Limb (tissue), 2 donors: ENCODE results near the gene ZNF148.

Experiments used
- DNase-seq, 2 donors: peaks; one replicate each; pipeline ENCODE4 v3.0.0-alpha.2; 2016; ENCODE audit errors: extremely low spot score in 2 of 2

Gene ZNF148

DNA sequence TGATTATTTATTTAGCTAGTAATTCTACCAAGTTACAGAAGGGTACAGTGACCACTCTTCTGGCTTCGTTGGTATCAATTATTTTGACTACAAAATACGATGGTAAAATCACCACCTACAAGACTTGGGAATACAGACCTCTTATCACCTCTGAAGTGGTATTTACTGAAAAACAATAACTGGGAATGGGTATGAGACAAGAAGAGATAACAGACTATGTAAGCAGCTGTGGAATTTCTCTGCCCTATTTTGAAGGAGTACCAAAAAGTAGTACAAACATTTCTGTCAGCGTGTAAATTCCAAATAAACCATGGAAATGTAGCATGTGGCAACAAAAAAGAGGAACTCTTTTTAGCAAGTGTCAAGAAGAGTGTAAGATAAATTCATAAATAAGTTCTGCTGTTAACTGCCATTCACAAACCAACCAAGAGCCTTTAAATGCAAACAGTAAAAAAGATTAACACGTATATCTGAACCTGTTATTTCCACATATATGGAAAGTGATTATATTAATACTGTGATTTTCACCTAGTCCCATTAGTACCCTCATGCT, 85.6 kb downstream of the ZNF148 start:
- DNase-seq, result no peak

DNA sequence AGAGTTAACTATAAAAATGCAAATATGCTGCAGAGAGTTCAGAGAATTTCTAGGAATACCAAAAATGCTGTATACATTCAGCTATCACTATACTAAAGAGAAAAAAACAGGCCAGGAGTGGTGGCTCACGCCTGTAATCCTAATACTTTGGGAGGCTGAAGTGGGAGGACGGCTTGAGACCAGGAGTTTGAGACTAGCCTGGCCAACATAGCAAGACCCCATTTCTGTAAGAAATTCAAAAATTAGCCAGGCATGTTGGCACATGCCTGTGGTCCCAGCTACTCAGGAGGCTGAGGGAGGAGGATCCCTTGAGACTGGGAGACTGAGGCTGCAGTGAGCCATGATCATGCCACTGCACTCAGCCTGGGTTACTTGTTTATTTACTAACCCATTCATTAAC, 87.9 kb downstream of the ZNF148 start:
- no peak for DNase-seq

DNA sequence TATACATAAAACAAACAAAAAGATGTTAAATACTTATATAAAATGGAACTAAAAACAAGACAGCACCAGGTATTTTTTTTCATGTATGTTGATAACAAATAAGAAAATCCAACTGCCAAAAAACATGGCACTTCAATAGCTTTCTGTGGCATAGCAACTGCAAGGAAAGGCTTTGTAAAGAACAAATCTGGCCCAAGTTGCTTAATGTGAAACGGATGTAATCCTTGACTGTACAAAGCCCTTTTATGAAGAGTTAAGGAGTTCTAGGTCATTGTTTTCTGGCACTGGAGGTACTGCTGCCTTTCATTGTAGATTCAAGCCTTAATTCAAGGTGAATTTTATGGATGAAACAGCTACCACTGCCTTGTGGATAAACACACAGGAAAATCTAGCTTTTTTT, 93.7 kb downstream of the ZNF148 start:
- no peak for DNase-seq

DNA sequence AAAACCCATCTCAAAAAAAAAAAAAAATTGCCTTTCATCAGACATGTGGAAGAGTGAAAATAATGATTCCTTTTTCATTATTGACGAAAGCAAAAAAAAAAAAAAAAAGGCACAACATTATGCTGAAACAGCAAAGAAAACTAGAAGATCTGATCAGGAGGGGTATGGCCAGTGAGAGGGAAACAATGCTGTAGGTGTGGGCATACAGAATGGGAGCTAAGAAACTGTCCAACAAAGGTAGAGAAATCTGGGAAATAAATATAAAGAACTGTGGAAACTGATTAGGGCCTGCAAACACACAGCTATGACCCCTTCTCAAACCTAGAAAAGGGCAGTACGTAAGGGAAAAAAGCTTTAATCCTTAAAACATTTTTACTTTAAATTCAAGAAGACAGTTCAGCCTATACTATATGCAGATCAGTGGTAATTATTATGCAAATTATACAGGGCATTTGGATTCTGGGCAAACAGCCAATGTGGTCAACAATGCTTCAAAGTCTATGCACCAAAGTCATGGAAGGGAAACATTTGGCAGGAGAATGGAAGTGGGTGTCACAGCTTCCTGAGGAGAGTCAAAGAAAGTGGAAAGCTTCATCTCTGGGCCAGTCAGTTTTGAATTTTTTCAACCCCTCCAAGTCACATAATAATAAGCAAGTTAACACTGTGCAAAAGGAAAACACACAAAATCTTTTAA, 94.3 kb downstream of the ZNF148 start:
- no peak for DNase-seq

DNA sequence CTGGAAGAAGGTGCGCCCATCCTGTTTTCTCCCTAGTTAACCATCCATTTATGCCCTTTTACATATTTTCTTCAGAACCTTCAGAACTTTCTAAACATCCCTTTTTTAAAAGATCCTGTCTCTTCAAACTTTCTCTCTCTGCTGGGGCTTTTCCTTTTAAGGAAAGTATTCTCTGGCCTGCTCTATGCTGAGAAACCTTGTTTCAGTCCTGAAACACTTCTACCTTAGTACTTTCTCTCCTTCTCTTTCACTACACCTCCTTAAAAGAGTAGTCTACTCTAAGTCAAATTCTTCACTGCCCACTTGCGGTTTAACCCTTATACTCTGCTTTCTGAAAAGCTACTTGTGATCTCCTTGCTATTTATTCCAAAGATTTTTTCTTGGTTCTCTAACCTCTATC, 97.0 kb downstream of the ZNF148 start:
- DNase-seq, result no peak

DNA sequence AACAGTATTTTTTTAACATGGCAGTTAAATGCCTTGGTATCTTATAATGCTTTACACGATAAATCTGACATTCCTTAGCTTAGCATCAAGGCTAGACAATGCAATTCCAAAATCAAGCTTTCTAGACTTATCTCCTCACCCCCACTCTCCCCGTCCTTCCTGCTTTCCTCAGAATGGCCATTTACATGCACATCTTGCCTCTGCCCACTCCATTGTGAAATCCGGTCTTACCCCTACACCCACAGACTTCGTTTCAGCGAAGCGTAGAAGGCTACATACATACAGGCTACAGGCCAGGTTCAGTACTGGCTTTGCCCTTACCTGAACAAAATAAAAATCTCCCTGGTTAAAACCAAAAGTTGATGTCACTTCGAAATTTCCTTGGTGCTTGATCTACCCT, 104.0 kb downstream of the ZNF148 start:
- no peak for DNase-seq

- no peak for DNase-seq
Observed at GRCh38 chr3:125267460-125267859, 107.7 kb downstream of the ZNF148 start.

DNA sequence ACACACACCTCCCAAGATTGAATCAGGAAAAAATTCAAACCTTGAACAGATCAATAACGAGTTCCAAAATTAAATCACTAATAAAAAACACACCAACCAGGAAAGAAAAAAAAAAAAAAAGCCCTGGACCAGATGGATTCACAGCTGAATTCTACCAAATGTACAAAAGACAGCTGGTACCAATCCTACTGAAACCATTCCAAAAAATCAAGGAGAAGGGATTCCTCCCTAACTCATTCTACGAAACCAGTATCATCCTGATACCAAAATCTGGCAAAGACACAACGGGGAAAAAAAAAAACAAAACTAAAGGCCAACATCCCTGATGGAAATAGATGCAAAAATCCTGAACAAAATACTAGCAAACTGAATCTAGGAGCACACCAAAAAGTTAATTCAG, 108.2 kb downstream of the ZNF148 start:
- DNase-seq, result no peak

DNA sequence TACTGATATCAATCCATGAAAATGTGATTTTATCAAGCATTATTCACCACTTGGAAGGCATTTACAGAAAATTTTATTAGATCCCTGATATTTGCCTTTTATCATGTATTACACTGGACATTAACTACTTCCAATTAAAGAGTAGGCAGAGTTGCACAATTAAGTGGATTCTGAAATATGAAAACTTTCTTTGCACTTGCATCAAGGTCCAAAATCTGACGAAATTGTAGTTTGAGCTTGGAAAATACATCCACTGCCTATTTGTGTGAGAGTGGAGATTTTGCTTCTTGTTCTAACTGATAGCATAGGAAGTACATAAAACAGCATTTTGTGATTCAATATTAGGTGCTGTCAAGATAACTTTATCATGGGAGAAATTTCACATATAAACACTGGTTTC, 113.0 kb downstream of the ZNF148 start:
- no peak for DNase-seq

DNA sequence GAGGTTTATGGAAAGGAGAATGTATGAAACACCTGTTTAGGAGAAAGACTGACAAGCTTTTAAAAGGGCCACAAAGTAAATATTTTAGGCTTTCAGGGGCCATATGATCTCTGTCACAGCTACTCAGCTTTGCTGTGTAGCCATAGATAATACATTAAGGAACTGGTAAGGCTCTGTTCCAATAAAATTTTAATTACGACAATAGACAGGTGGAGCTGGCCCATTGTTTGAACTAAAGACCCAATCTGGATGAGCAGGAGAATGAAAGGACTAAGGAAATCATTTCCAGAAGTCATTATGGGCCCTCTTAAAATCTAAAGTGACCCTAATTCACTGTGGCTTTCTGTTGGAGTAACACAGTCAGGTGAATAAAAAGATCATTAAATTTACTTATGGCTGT, 114.1 kb downstream of the ZNF148 start:
- DNase-seq, result no peak

GRCh38 chr3:125260158-125260557, 115.0 kb downstream of the ZNF148 start:
- DNase-seq, result no peak

- no peak for DNase-seq
Observed at GRCh38 chr3:125257536-125257935, 117.6 kb downstream of the ZNF148 start.

DNA sequence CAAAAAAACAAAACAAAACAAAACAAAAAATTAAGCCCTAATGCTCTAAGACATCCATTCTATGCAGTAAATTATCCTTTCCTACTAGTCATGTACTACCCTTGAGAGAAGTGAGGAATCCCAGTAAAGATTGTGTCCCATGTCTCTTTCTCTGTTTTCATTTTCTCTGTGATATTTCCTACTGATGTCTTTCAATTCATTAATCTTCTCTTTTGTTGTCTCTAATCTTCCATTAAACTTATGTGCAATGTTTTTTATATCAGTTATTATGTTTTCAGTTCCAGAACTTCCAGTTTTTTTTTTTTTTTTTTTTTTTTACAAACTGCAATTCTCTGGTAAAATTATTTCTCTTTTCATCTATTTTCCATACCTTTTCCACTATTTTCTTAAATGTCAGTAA, 118.5 kb downstream of the ZNF148 start:
- no peak for DNase-seq

DNA sequence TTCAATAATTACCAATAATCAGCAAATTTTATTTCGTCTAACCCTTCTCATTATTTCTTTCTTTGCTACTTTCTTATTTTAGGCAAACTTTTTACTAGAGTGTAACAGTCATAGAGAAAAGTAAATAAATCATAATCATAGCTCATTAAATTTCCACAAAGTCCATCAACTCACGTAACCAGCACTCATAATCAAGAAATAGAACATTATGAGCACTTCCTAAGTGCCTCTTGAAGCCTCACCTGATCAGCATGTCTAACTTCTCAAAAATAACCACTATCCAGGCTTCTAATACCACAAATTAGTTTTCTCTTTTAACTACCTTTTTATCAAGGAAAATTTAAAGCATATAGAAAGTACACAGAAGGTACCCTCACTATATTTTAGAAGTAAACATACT, 124.2 kb downstream of the ZNF148 start:
- no peak for DNase-seq

DNA sequence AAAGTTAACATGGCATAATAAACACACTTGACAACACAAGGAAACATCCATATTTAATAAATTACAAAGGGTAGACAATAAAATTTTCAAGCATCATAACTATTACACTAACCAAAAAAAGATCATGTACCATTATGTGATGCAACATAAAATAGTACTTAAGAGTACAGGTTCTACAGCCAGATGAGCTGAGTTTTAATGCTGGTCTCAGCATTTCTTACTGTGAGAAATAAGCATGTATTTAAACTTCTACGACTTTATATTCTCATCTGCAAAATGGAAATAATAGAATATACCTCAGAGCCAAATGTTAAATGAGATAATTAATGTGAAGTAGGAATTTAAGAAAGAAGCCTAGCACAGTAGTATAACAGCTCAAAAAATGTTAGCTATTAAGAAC, 128.9 kb downstream of the ZNF148 start:
- DNase-seq, result no peak

DNA sequence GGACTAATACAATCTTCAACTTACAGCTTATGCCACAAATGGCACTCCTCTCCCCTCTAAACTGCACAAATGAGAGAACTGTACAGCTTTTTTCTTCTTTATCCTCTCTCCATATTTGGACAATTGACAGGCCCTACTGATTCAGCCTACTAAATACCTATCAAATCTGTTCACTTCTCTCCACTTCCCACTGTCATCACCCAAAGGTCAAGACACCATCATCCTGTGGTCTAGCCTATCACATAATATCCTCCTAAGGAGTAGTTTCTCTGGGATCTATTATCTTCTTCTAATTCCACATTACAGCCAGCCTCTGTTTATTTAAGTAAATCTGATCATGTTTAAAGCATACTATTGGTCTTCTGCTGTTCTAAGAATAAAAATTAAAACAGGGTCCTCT, 129.6 kb downstream of the ZNF148 start:
- DNase-seq, result no peak

DNA sequence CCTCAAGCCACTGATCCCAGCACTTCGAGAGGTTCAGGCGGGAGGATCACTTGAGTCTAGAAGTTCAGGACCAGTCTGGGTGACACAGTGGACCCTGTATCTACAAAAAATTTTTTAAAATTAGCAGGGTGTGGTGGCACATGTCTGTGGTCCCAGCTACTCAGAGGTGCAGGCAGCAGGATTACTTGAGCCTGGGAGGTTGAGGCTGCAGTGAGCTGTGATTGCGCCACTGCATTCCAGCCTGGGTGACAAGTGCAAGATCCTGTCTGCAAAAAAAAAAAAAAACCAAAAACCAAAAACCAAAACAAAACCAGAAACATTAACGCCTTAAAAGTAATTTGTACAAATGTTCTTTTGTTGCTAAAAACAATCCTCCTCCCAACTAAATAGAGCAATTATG, 134.6 kb downstream of the ZNF148 start:
- no peak for DNase-seq

GRCh38 chr3:125239266-125239665, 135.9 kb downstream of the ZNF148 start:
- DNase-seq, result no peak

- DNase-seq, result no peak
Observed at GRCh38 chr3:125238759-125239158, 136.4 kb downstream of the ZNF148 start.

DNA sequence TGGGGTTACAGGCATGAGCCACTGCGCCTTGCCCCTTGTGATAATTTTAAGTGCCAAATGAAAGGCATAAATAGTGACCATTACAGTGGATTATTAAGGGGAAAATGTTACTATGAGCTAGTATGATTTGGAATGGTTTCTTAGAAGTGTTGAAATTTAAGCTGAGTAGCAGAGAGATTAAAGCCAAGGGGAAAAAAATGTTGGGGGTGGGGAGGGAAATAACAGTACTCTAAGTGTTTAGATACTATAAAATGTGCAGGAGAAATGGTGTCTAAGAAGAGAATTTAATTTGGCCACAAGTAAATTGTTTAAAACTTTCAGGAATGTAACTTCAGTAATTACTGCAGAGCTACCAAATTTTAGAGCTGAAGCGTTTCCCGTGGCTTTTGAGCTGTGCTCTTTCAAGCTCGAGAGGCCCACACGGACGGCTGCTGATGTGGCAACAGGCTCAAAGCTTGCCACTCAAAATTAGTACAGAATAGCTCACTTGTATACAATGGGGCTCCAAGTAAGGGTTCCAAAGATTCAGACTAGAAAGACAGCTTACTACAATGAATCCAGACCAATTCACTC, 138.7 kb downstream of the ZNF148 start:
- no peak for DNase-seq

DNA sequence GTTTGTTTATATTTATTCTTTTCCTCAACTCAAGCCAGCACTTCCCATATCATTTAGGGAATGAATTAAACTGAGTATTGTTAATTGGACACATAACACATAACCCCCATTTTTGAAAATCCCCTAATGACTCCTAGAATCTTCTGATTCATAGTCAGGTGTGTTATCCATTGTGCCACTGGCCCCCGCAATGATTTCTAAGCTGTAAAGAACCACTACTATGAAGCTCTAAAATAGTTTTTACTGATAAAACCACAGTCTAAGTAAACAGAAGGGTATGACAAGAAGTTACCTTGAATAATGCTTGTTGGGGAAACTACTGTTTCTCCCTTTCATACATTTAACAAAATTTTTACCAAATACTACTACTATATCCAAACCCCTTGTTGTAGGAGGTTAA, 140.3 kb downstream of the ZNF148 start:
- DNase-seq, result no peak

DNA sequence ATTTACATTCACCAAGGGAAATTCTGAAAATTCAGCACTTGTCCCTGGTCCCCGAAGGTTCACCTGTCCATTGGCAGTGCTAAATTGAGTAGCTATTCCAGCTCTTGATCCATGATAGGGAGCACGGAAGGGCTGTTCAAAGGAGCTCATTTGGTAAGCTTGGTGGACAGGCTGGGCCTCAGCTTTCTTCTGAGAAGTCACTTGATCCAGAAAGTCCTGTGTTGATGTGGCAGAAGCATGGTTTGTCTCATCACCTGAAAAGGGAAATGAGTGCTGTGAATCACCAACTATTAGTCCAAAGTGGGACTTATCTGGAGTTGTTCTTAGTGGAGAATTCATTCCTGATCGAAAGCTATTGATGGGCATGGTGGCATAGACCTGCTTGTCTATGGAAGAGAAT, 142.7 kb downstream of the ZNF148 start:
- DNase-seq, result no peak

- no peak for DNase-seq
Observed at GRCh38 chr3:125231895-125232294, 143.2 kb downstream of the ZNF148 start.
